Prostate gland (tissue), 2 donors: Measurements from ENCODE around the gene SRGAP1. TPM values are rescaled to one million over a fixed set of nuclear protein-coding genes. Genes with fewer than 3 reads are reported as not detected.
A peak's percentile ranks its signal among the peaks of the same experiment; 100 is the strongest.

Experiments used
- DNase-seq: peaks from one replicate; pipeline ENCODE4 v3.0.0-alpha.2; 2019; ENCODE audit warnings: low spot score
- H3K27ac ChIP-seq, 2 donors: fragments of 200-600 bp; sonication (generic); 2 replicates each; pipeline ENCODE4 v1.5.1; 2017 to 2019
- H3K27me3 ChIP-seq: fragments of 200-600 bp; sonication (generic); replicated peaks from 2 replicates; pipeline ENCODE4 v1.5.1; 2019; ENCODE audit not compliant: insufficient read depth
- H3K36me3 ChIP-seq, 2 donors: fragments of 200-600 bp; sonication (generic); 1 replicate in 1 of 2; 2 replicates in 1 of 2; pipeline versions ENCODE4 v1.5.1 to v1.8.1; 2017 to 2019
- H3K4me1 ChIP-seq: fragments of 200-600 bp; sonication (generic); replicated peaks from 2 replicates; pipeline ENCODE4 v1.5.1; 2019
- H3K4me3 ChIP-seq, 2 donors: fragments of 200-600 bp; sonication (generic); 2 replicates each; pipeline ENCODE4 v1.5.1; 2017 to 2019
- H3K9me3 ChIP-seq: fragments of 200-600 bp; sonication (generic); 2 replicates; pipeline ENCODE4 v1.5.1; 2017
- POLR2A ChIP-seq: fragments of 450-650 bp; IDR thresholded peaks from one replicate; pipeline ENCODE4 v1.6.1; 2016; ENCODE audit warnings: antibody characterized with exemption, mild to moderate bottlenecking
- POLR2AphosphoS5 ChIP-seq: sonication (generic); formaldehyde crosslinking; IDR thresholded peaks from one replicate; pipeline ENCODE4 v1.6.1; 2017; ENCODE audit warnings: antibody characterized with exemption
- WGBS: methylation state at CpG from one replicate; pipeline ENCODE4 v1.1.5; 2018; 5-methylcytosine and 5-hydroxymethylcytosine counted together
- intact Hi-C: fragments of 100-400 bp; cut with DNase I; formaldehyde crosslinking; loops from one replicate; pipeline ENCODE4 v1.14.2; 2022
- total RNA-seq, 2 donors: library from RNA; depleted of rRNA; stranded (reverse); fragments of >200 nt; gene quantifications; one replicate each; pipeline ENCODE4 v1.1.0, GENCODE V29; 2016
- TF ChIP-seq, protein P1 (sequence below), 4 experiments: fragments of 200-600 bp in 2 of 4; fragments of 450-650 bp in 2 of 4; sonication (generic) in 2 of 4; IDR thresholded peaks; 1 replicate in 3 of 4; 2 replicates in 1 of 4; pipeline ENCODE4 v1.5.1; 2016 to 2019; ENCODE audit warnings: antibody characterized with exemption in 4 of 4, mild to moderate bottlenecking in 2 of 4, moderate library complexity in 2 of 4

The SRGAP1 gene
- total RNA-seq, 2 donors from 2014 or later: 4.6 to 16.1 TPM

- Histone ChIP-seq H3K27me3 (no peaks in the 10 kb centered on the region), H3K36me3 (no peaks in the 10 kb centered on the region), H3K27ac (peak overlapping the region; percentile 64 to 73), H3K9me3 (no peaks in the 10 kb centered on the region), H3K4me1 (peaks cover 7% of the 10 kb centered on the region), H3K4me3 (no peak overlapping the region)
- peak; percentile 88 for TF ChIP-seq POLR2AphosphoS5
- TF ChIP-seq, protein P1, sequence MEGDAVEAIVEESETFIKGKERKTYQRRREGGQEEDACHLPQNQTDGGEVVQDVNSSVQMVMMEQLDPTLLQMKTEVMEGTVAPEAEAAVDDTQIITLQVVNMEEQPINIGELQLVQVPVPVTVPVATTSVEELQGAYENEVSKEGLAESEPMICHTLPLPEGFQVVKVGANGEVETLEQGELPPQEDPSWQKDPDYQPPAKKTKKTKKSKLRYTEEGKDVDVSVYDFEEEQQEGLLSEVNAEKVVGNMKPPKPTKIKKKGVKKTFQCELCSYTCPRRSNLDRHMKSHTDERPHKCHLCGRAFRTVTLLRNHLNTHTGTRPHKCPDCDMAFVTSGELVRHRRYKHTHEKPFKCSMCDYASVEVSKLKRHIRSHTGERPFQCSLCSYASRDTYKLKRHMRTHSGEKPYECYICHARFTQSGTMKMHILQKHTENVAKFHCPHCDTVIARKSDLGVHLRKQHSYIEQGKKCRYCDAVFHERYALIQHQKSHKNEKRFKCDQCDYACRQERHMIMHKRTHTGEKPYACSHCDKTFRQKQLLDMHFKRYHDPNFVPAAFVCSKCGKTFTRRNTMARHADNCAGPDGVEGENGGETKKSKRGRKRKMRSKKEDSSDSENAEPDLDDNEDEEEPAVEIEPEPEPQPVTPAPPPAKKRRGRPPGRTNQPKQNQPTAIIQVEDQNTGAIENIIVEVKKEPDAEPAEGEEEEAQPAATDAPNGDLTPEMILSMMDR (IDR thresholded peaks at IDR 0.05): no peak
- no peak for TF ChIP-seq POLR2A
- peak; percentile 92 for DNase-seq
- intact Hi-C loops: loop anchor here (5.0 to 10.0 kb wide), 2 partner anchors 41 to 239 kb away; partner anchors contain the start of gene SRGAP1
- WGBS: 17% methylated on average over 6 of the region's 6 CpGs
Observed at GRCh38 chr12:64083285-64084210, 239.0 kb downstream of the SRGAP1 start.

DNA sequence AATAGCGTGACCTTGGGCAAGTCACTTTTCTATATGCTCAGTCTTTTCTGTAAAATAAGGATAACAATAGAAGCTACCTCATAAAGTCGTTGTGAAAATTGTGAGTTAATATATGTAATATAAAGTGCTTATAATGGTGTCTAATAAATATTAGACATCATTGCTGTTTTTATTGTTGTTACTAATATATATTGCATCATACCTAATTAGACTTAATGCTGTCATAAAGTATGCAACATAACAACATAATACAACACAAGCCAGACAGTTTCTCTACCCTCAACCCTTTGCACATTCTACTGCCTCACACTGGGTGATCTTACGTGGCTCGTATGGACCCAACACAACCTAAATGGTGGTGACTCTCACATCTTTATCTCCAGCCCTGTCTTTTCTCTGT lies 240.7 kb downstream of the SRGAP1 start:
- Histone ChIP-seq H3K27me3 (no peaks in the 10 kb centered on the region), H3K27ac (no peak overlapping the region), H3K4me1 (peaks cover 7% of the 10 kb centered on the region), H3K4me3 (no peak overlapping the region), H3K9me3 (no peaks in the 10 kb centered on the region), H3K36me3 (no peaks in the 10 kb centered on the region)
- 84% methylated on average over 4 of the region's 4 CpGs for WGBS
- no peak for DNase-seq
- intact Hi-C loops: loop anchor here (10.0 kb wide), 1 partner anchor 240 kb away; the partner anchor contains the start of gene SRGAP1
- no peak for TF ChIP-seq POLR2AphosphoS5
- TF ChIP-seq POLR2A: no peak
- TF ChIP-seq, protein P1 (IDR thresholded peaks at IDR 0.05): no peak

GRCh38 chr12:64085996-64086395 lies 241.5 kb downstream of the SRGAP1 start:
- Histone ChIP-seq H3K27ac (no peak overlapping the region), H3K27me3 (no peaks in the 10 kb centered on the region), H3K4me1 (peaks cover 7% of the 10 kb centered on the region), H3K9me3 (no peaks in the 10 kb centered on the region), H3K4me3 (no peak overlapping the region), H3K36me3 (no peaks in the 10 kb centered on the region)
- intact Hi-C loops: loop anchor here (10.0 kb wide), 1 partner anchor 241 kb away; the partner anchor contains the start of gene SRGAP1
- no peak for DNase-seq
- TF ChIP-seq POLR2AphosphoS5 (no peak), POLR2A (no peak)
- TF ChIP-seq, protein P1 (IDR thresholded peaks at IDR 0.05): no peak
- 82% methylated on average over 4 of the region's 4 CpGs for WGBS

DNA sequence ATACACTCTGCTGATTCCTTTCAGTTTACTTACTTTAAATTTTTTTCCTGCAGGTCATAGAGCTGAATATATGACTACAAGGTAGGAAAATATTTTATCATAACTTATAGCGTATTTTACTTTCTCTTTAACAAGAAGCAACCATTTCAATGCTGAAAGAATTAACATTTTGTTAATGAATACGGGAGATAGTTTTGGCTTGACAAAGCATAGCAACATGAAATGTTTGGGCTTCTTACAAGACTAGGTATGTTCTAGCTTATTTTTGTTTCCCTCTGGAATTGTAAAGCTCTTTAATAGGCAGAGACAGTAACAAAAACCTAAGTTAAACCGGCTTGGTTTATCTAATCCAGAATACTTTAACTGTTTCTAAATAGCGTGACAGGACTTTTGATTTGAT lies 242.4 kb downstream of the SRGAP1 start:
- H3K4me1 ChIP-seq: peaks cover 7% of the 10 kb centered on the region
- H3K27me3 ChIP-seq: no peaks in the 10 kb centered on the region
- H3K9me3 ChIP-seq: no peaks in the 10 kb centered on the region
- intact Hi-C loops: loop anchor here (10.0 kb wide), 1 partner anchor 242 kb away; the partner anchor contains the start of gene SRGAP1
- peak overlapping the region in 1 of 2 donors; percentile 5 for H3K27ac ChIP-seq
- TF ChIP-seq POLR2A: no peak
- no peak for TF ChIP-seq POLR2AphosphoS5
- TF ChIP-seq, protein P1 (IDR thresholded peaks at IDR 0.05): no peak
- 67% methylated on average over 4 of the region's 4 CpGs for WGBS
- H3K4me3 ChIP-seq: no peak overlapping the region
- H3K36me3 ChIP-seq: no peaks in the 10 kb centered on the region
- DNase-seq: no peak
